LNCaP clone FGC (cell line): ENCODE measurements around the gene ARHGEF16.

ENCODE experiments used
- DNase-seq: peaks from one replicate; pipeline ENCODE4 v3.0.0-alpha.2; 2011; ENCODE audit warnings: low read depth
- H3K4me3 ChIP-seq: 2 replicates; pipeline ENCODE4 v1.5.1; 2011; ENCODE audit warnings: mild to moderate bottlenecking, low read depth, low read length, control low read depth
- TF ChIP-seq, protein P1 (sequence below): IDR thresholded peaks from 2 replicates; pipeline ENCODE4 v1.5.1; 2012; ENCODE audit warnings: mild to moderate bottlenecking; ENCODE audit not compliant: control insufficient read depth, insufficient read depth; ENCODE audit errors: extremely low read depth

Gene ARHGEF16

DNA sequence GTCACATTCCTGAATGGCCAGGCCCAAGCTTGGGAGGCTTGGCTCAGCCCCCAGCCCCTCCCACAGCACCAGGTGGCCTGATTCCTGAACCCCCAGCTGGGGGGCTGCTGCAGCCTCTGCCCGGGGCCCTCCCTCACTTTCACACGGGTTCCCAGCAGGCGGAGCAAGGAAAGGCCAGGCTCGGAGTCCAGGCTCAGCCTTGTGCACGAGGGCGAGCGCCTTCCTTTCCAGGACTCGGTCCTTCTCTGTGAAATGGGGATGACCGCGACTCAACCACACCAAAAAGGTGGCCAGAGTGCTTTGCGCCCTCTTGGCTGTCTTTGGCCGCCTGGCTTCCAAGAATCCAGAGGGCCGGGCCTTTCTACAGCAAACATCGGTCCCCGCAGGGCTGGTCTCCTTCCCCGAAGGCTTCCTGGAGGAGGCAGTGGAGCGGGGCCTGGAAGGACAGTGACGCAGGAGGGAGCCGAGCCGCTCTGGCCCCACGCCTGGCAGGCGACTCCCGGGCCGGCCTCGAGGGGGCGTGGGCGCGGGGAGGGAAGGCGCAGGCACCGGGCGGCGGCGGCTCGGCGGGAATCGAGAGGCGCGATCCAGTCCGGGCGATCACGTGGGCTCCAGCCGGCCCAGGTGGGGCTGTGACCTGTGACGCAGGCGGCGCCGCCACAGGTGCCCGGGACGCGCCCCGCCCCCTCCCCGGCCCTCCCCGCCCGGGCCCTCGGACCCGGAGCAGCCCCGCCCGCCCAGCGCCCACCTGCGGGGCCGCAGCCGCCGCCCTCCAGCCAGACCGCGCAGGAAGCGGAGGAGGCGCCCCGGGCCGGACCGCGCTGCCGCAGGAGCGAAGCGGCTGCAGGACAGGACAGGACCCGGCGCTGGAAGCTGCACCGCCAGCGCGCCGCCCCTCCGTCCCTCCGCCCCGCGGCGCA is at the start of gene ARHGEF16:
ARHGEF16 (plus strand) TSS at position 775 of the 920 bp plus-strand sequence. CDS start 8,420 bp downstream, outside the sequence.
- H3K4me3 ChIP-seq, result peak within 1 kb of the TSS; percentile 87

DNA sequence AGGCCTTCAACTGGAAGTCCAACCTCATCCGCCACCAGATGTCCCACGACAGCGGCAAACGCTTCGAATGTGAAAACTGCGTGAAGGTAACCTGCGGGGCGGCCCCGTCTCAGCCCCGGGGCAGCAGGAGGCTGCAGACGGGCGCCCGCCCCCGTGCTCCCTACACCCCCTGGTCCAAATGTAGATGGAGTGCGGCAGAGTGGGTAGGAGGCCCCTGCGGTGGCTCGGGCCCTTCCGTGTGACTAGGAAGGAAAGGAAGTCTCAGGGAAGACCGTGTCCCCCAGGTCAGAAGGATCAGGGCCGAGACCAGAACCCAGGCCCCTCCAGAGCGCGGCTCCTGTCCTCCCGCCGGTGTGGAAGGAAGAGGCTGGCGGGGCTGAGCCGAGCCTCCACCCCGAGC is 49.7 kb upstream of the ARHGEF16 start:
- TF ChIP-seq, protein P1, sequence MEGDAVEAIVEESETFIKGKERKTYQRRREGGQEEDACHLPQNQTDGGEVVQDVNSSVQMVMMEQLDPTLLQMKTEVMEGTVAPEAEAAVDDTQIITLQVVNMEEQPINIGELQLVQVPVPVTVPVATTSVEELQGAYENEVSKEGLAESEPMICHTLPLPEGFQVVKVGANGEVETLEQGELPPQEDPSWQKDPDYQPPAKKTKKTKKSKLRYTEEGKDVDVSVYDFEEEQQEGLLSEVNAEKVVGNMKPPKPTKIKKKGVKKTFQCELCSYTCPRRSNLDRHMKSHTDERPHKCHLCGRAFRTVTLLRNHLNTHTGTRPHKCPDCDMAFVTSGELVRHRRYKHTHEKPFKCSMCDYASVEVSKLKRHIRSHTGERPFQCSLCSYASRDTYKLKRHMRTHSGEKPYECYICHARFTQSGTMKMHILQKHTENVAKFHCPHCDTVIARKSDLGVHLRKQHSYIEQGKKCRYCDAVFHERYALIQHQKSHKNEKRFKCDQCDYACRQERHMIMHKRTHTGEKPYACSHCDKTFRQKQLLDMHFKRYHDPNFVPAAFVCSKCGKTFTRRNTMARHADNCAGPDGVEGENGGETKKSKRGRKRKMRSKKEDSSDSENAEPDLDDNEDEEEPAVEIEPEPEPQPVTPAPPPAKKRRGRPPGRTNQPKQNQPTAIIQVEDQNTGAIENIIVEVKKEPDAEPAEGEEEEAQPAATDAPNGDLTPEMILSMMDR, result no peak
- H3K4me3 ChIP-seq, result no peak overlapping the region
- DNase-seq, result no peak

More for the DNA sequence above, at the start of gene ARHGEF16:
- TF ChIP-seq, protein P1, result peak; percentile 71
- peak; percentile 53 for DNase-seq

GRCh38 chr1:3405491-3405890 is 49.0 kb upstream of the ARHGEF16 start:
- no peak overlapping the region for H3K4me3 ChIP-seq
- TF ChIP-seq, protein P1, result no peak
- no peak for DNase-seq

- TF ChIP-seq, protein P1, result no peak
- no peak overlapping the region for H3K4me3 ChIP-seq
- DNase-seq, result no peak
These were observed 48.2 kb upstream of the ARHGEF16 start for GRCh38 chr1:3405974-3406867.

DNA sequence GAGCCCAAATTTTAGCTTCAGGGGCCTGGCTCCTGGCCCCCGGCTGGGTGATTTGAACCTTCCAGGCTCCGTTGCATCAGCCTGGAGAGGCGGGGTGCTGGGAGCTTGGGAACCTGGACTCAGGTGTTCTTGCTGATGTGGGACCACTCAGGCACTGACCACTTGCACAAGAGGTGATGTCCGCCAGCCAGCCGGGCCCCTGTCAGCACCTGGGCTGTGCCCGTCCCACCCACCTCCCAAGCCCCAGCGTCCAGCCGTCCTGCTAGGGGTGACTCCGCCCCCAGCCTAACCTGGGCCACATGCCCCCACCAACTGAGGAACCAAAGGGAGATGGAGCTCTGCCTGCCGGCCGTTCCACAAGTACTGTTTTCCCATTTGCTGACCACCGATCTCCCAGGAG is 47.4 kb upstream of the ARHGEF16 start:
- no peak for DNase-seq
- TF ChIP-seq, protein P1, result no peak
- no peak overlapping the region for H3K4me3 ChIP-seq

DNA sequence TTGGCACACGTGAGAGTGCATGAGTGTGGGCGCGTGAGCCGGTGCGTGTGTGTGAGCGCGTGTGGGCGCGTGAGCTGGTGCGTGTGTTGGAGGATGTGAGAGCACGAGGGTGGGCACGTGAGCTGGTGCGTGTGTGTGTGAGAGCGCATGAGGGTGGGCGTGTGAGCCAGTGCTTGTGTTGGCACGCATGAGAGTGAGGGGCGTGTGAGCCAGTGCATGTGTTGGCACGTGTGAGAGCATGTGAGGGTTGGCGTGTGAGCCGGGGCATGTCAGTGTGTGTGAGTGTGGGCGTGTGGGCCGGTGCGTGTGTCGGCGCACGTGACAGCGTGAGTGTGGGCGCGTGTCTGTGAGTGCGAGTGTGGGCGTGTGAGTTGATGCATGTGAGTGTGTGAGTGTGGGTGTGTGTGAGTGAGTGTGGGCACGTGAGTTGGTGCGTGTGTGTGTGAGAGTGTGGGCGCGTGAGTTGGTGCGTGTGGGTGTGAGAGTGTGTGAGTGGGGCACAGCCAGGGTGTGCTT is 45.7 kb upstream of the ARHGEF16 start:
- no peak overlapping the region for H3K4me3 ChIP-seq
- no peak for DNase-seq
- TF ChIP-seq, protein P1, result no peak
